HG03520 (cell line): ENCODE results near the gene PGS1.

Experiments
- ATAC-seq: cut with Tn5 transposase; IDR thresholded peaks from one replicate; pipeline ENCODE4 v1.9.1; 2021; ENCODE audit warnings: mild to moderate bottlenecking, moderate library complexity; ENCODE audit not compliant: unreplicated experiment

PGS1 gene

DNA sequence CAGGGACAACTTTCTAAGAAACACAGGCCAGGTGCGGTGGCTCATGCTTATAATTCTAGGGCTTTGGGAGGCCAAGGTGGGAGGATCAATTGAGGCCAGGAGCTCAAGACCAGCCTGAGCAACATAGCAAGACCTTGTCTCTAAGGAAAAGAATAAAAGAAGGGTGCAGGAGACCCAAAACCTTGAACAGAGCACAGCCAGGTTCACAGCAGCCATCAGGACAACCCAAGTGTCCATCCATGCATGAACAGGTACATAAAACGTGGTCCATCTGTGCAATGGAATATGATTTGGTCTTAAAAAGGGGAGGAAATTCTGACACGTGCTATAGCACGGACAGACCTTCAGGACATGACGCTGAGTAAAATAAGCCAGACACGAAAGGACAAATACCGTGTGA, 91.0 kb downstream of the PGS1 start:
- ATAC-seq = no peak

DNA sequence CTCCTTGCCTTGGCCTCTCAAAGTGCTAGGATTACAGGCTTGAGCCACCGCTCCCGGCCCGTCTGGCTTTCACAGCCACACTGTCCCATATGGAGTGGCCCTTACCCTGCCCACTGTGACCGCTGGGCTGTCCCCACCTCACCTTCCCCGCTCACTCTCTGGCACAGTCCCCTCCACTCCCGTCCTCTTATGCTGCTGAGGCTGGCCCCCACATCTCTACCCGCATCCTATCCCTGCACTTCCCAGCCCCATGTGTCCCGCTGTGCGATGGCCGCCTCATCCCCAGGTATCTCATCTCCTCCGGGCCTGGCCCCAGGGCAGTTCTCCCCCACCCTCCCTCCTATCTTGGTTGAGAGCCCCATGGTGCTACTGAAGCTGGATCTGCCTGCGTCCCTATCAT, 93.2 kb downstream of the PGS1 start:
- ATAC-seq = no peak

DNA sequence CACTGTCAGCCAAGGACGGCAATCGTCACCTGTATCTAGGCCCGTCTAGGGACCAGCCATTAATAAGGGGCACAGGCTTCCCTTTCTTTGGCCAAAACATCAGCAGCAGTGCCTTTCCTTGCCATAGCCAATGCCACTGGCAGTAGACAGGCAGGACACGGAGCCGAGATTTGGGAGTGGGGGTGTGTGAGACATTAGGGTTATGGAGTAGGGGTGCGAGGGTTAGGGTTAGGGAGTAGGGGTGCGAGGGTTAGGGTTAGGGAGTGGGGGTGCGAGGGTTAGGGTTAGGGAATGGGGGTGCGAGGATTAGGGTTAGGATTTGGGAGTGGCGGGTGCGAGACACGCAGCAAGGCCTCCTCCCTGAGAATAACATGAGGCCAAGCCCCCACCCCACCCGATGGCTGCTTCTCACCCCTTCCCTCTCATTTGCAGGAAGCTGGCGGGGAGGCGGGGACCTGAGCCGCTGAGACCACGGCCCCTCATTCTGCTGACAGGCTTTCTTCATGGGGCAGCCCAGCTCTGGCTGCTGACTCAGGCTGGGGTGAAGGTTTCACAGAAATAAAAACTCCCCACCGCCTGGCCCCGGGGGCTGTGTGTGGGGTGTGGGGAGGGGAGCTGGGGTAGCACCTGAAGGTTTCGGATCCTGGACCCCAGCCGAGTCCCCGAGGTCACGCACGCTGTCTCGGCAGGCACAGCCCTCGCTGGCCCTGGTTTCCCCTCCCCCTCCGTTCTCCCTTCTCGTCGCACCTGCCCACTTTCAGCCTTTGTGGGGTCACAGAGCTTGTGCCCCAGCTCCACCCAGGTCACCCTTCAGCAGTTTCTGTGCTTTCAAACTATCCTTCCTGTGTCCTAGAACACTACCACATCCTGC, 93.8 kb downstream of the PGS1 start:
- ATAC-seq = no peak

DNA sequence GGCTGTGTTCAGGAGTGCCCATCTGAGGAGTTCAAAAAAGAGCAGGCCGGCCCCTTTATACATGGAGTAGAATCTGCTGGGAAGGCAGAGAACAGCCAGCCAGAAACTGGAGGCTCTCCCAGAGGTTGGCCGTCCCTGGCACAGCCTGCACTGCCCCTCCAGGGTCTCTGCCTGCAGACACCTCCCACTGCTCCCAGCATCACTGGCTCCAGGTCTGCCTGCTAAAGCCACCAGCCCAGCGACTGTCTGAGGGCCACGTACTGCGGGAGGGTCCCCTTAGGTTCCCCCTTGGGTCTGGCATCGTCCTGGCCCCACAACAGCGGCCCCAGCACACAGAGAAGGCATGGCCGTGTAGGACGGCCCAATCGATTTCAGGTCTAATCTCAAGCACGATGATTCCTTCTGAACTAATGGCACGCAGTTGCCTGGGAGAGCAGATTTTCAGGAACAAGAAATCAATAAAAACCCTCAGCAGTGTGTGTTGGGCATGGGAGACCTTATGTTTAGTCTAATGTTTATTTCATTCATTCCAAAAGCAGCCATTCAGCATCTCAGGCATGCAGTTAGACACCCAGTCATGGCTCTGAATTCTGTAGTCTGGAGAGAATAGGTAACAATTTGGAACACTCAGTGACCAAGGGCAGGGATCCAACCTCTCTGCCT, 95.6 kb downstream of the PGS1 start:
- ATAC-seq = no peak
